Prostate gland (tissue), 2 donors: ENCODE results near the gene LGR6.

Experiments
- POLR2A ChIP-seq: fragments of 450-650 bp; IDR thresholded peaks from one replicate; pipeline ENCODE4 v1.6.1; 2016; ENCODE audit warnings: antibody characterized with exemption, mild to moderate bottlenecking
- TF ChIP-seq, protein P1 (sequence below), 4 experiments: fragments of 200-600 bp in 2 of 4; fragments of 450-650 bp in 2 of 4; sonication (generic) in 2 of 4; IDR thresholded peaks; 1 replicate in 3 of 4; 2 replicates in 1 of 4; pipeline ENCODE4 v1.5.1; 2016 to 2019; ENCODE audit warnings: antibody characterized with exemption in 4 of 4, mild to moderate bottlenecking in 2 of 4, moderate library complexity in 2 of 4

DNA sequence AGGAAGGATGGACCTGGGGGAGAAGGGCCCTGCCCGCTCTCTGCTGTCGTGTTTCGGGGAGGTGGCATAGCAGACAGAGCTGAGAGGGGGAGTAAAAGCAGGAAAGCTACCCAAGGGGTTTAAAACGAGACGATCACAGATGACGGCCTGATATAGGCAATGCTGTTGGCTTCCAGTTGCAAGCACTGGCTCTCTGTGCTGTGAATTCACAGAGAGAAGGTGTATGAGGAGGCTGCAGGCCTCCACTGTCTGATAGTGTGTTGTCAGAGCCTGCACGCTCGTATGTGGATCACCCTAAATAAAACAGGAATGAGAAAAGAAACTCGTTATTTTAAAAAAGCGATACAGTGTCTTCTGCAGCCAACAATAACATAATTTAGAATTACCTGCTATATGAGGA lies 57.4 kb downstream of the LGR6 start:
- TF ChIP-seq POLR2A = no peak
- TF ChIP-seq, protein P1, sequence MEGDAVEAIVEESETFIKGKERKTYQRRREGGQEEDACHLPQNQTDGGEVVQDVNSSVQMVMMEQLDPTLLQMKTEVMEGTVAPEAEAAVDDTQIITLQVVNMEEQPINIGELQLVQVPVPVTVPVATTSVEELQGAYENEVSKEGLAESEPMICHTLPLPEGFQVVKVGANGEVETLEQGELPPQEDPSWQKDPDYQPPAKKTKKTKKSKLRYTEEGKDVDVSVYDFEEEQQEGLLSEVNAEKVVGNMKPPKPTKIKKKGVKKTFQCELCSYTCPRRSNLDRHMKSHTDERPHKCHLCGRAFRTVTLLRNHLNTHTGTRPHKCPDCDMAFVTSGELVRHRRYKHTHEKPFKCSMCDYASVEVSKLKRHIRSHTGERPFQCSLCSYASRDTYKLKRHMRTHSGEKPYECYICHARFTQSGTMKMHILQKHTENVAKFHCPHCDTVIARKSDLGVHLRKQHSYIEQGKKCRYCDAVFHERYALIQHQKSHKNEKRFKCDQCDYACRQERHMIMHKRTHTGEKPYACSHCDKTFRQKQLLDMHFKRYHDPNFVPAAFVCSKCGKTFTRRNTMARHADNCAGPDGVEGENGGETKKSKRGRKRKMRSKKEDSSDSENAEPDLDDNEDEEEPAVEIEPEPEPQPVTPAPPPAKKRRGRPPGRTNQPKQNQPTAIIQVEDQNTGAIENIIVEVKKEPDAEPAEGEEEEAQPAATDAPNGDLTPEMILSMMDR (IDR thresholded peaks at IDR 0.05) = no peak
